Stomach (tissue), 4 donors: ENCODE results near the gene PLEKHG5.
"Not testable (repeated sequence)": the region's sequence is repeated elsewhere in the genome, so short reads cannot be mapped to it uniquely, and the experiment has no call there.

Source experiments
- CTCF ChIP-seq, 7 experiments: fragments of 450-650 bp in 4 of 7; fragments of 200-600 bp in 3 of 7; sonication (generic) in 3 of 7; IDR thresholded peaks; one replicate each; pipeline ENCODE4 v1.5.1; 2016 to 2019; ENCODE audit warnings: antibody characterized with exemption in 7 of 7, control low read depth in 2 of 7, mild to moderate bottlenecking in 1 of 7
- EP300 ChIP-seq: sonication (generic); formaldehyde crosslinking; IDR thresholded peaks from one replicate; pipeline ENCODE4 v1.6.1; 2017; ENCODE audit warnings: antibody characterized with exemption
- POLR2AphosphoS5 ChIP-seq, 3 donors: sonication (generic); formaldehyde crosslinking; IDR thresholded peaks; one replicate each; pipeline ENCODE4 v1.6.1; 2016; ENCODE audit warnings: antibody characterized with exemption in 3 of 3

- not testable (repeated sequence) for TF ChIP-seq POLR2AphosphoS5 (IDR thresholded peaks at IDR 0.05); EP300; CTCF (IDR thresholded peaks at IDR 0.05)
These were observed 55.2 kb downstream of the PLEKHG5 start for GRCh38 chr1:6436277-6436676.
